HEK293 (cell line): ENCODE measurements around the gene CAGE1.

ENCODE experiments used
- REST ChIP-seq: fragments of 450-650 bp; formaldehyde crosslinking; IDR thresholded peaks from 2 replicates; pipeline ENCODE4 v1.5.1; 2016; ENCODE audit warnings: missing biosample characterization, missing genetic modification characterization
- YY1 ChIP-seq: fragments of 450-650 bp; formaldehyde crosslinking; IDR thresholded peaks from 2 replicates; pipeline ENCODE4 v1.5.1; 2018; ENCODE audit warnings: missing biosample characterization, missing genetic modification characterization
- ZFP41 ChIP-seq: fragments of 450-650 bp; formaldehyde crosslinking; IDR thresholded peaks from 2 replicates; pipeline ENCODE4 v1.5.1; 2016; ENCODE audit warnings: missing biosample characterization, missing genetic modification characterization, borderline replicate concordance
- ZNF10 ChIP-seq: fragments of 450-650 bp; formaldehyde crosslinking; IDR thresholded peaks from 2 replicates; pipeline ENCODE4 v1.5.1; 2017; ENCODE audit warnings: missing biosample characterization, missing genetic modification characterization
- ZNF23 ChIP-seq: fragments of 450-650 bp; formaldehyde crosslinking; IDR thresholded peaks from 2 replicates; pipeline ENCODE4 v1.5.1; 2016; ENCODE audit warnings: missing biosample characterization, missing genetic modification characterization, borderline replicate concordance
- ZNF518A ChIP-seq: fragments of 450-650 bp; formaldehyde crosslinking; conservative IDR thresholded peaks from 2 replicates; pipeline ENCODE4 v1.5.1; 2016; ENCODE audit warnings: low read depth, missing biosample characterization, missing genetic modification characterization
- TF ChIP-seq, protein P1 (sequence below): fragments of 450-650 bp; formaldehyde crosslinking; IDR thresholded peaks from 2 replicates; pipeline ENCODE4 v1.5.1; 2016; ENCODE audit warnings: missing biosample characterization, missing genetic modification characterization

- no peak for TF ChIP-seq ZNF518A (tag by site-specific recombination)
- TF ChIP-seq, protein P1, sequence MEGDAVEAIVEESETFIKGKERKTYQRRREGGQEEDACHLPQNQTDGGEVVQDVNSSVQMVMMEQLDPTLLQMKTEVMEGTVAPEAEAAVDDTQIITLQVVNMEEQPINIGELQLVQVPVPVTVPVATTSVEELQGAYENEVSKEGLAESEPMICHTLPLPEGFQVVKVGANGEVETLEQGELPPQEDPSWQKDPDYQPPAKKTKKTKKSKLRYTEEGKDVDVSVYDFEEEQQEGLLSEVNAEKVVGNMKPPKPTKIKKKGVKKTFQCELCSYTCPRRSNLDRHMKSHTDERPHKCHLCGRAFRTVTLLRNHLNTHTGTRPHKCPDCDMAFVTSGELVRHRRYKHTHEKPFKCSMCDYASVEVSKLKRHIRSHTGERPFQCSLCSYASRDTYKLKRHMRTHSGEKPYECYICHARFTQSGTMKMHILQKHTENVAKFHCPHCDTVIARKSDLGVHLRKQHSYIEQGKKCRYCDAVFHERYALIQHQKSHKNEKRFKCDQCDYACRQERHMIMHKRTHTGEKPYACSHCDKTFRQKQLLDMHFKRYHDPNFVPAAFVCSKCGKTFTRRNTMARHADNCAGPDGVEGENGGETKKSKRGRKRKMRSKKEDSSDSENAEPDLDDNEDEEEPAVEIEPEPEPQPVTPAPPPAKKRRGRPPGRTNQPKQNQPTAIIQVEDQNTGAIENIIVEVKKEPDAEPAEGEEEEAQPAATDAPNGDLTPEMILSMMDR, result no peak
- no peak for TF ChIP-seq YY1 (tag by site-specific recombination)
- no peak for TF ChIP-seq ZNF10 (tag by site-specific recombination)
- no peak for TF ChIP-seq REST (tag by site-specific recombination)
- TF ChIP-seq ZNF23 (tag by site-specific recombination), result no peak
- TF ChIP-seq ZFP41 (tag by site-specific recombination), result no peak
These were observed 23.7 kb upstream of the CAGE1 start for GRCh38 chr6:7413151-7413823.
